GM21825 (cell line): Measurements from ENCODE around the gene ZNF598.

ENCODE experiments used
- ATAC-seq: cut with Tn5 transposase; IDR thresholded peaks from one replicate; pipeline ENCODE4 v1.9.1; 2021; ENCODE audit warnings: mild to moderate bottlenecking, moderate library complexity; ENCODE audit not compliant: unreplicated experiment

ZNF598 gene

DNA sequence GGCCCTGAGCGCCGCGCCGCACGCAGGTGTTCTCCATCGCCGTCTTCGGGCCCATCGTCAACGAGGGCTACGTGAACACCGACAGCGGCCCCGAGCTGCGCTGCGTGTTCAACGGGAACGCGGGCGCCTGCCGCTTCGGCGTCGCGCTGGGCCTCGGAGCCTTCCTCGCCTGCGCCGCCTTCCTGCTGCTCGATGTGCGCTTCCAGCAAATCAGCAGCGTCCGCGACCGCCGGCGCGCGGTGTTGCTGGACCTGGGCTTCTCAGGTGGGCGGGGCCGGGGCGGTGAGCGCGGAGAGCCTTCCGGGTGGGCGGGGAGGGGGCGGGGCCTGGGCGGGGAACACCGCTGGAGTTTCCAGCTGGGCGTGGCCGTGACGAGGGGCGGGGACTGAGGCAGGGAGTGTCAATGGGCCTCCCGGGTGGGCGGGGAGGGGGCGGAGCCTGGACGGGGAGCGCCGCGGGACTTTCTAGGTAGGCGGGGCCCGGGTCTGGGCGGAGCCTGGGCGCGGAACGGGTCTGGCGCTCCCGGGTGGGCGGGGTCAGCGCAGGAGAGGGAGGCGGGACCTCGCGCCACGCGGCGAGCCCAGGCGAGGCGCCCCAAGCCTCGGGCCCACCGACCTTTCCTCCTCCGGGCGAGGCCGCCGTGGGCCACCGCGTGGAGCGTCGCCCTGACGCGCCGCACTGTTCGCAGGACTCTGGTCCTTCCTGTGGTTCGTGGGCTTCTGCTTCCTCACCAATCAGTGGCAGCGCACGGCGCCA lies 17.5 kb downstream of the ZNF598 start:
- ATAC-seq: peak; percentile 40

DNA sequence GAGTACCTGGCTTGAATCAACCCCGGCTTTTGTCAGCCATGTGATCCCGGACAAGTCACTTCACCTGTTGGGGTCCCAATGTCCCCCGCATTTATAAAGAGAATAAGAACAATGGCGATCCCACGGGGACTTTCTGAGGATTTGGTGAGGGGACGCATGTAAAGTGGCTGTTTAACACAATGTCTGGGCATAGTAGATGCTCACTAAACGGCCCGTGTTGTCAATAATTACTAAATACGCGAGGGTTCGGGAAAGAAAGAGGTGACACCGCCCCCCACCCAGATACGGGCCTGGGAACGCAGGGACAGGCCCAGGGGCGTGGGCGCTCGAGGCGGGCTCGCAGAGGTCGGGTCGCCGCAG lies 18.1 kb downstream of the ZNF598 start:
- ATAC-seq: no peak

GRCh38 chr16:1991135-1991551 lies 18.5 kb downstream of the ZNF598 start:
- peak; percentile 27 for ATAC-seq

- no peak for ATAC-seq
Measured at GRCh38 chr16:1990351-1991134, 19.1 kb downstream of the ZNF598 start.

DNA sequence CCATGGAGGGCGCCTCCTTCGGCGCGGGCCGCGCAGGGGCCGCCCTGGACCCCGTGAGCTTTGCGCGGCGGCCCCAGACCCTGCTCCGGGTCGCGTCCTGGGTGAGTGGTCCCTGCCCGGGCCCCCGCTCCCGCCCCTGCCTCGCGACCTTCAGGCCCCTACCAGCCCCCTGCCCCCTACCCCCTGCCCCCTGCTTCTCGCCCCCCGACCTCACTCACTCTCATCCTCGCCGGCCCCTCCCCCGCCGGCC lies 19.6 kb downstream of the ZNF598 start:
- ATAC-seq: no peak

GRCh38 chr16:1989209-1990100 lies 20.2 kb downstream of the ZNF598 start, which contains the start of gene SYNGR3:
Gene SYNGR3 (plus strand): TSS chr16:1989970. CDS start chr16:1990103, 133 bp downstream.
- ATAC-seq: no peak

GRCh38 chr16:1987198-1987597 lies 22.4 kb downstream of the ZNF598 start:
- ATAC-seq: no peak

- ATAC-seq: no peak
Measured at GRCh38 chr16:1985466-1986150, 24.0 kb downstream of the ZNF598 start.

- no peak for ATAC-seq
Measured at GRCh38 chr16:1984347-1985225, 25.0 kb downstream of the ZNF598 start.

DNA sequence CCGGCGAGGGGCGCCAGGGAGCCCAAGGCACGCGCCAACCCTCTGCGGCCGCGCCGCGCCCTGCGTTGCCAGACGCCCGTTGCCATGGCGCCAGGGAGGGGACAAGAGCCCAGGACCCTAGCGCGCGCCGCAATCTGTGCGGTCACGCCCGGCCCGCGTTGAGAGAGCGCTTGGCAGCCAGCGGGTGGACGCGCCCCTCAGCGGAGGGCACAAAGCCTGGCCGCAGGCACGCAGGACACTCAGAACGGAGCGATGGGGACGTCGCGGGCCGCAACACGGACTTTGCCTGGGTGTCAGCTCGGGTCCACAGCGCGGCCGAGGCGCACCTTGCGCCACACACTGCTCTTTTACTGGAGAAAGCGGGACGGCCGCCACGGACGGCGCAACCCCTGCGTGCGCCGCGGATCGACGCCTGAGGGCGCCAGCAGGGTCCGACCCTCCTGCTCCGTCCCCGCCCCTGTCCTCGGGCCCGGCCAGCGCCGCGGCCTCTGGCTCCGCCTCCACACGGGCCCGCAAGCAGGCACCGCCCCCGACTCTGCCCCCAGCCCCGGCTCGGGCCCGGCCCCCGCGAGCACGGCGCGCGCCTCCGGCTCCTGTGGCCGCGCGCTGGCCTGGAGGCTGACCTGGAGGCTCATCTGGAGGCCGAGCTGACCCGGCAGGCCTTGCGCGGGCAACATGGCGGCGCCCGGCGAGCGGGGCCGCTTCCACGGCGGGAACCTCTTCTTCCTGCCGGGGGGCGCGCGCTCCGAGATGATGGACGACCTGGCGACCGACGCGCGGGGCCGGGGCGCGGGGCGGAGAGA lies 25.9 kb downstream of the ZNF598 start, which contains the start of gene GFER:
Gene GFER (plus strand): TSS at position 650 of the 803 bp plus-strand sequence. CDS start 26 bp downstream, at position 676.
- ATAC-seq: peak; percentile 63

- no peak for ATAC-seq
Measured at GRCh38 chr16:1982991-1983543, 26.6 kb downstream of the ZNF598 start.

DNA sequence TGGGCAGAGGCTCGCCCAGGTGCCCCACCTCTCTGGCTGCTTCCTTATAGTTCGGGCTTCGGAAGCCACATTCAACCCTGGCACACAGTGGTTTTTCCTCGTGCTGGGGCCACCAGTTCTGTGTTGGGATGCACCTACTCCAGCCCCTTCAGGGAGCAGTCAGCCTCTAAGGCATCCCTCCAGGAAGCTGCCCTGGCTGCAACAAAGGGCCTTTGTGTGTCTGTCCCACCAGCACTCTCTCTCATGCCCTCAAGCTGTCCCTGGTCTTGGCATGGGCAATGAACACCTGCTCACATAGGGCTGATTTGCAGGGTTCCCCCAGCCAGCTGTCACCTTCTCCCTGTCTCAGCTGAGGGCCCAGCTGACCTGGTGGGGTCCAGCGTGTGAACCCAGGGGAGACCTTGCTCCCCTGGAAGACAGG lies 27.6 kb downstream of the ZNF598 start:
- no peak for ATAC-seq

DNA sequence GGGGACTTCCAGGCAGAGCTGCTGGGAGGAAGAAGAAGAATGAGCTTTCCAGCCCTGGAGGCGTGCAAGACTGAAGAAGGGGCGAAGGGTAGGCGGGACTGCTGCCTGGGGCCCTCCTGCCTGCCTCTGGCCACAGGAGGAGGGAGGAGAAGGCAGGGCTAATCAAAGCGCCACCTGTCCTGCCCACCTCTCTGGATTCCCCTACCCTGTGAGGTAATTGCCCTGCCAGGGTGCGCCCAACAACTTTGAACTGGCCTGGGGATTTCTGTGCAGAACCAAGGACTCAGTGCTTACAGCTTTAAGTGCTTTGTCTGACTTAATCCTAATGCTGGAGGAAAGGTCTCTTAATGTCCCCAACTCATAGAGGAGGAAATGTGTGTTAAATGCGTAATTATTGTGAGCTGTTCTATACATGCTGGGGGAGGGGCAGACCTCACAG lies 28.2 kb downstream of the ZNF598 start, which contains the start of gene NOXO1:
Gene NOXO1 (minus strand): TSS at position 72 of the 439 bp plus-strand sequence. CDS start 290 bp downstream, outside the sequence.
- ATAC-seq: no peak

DNA sequence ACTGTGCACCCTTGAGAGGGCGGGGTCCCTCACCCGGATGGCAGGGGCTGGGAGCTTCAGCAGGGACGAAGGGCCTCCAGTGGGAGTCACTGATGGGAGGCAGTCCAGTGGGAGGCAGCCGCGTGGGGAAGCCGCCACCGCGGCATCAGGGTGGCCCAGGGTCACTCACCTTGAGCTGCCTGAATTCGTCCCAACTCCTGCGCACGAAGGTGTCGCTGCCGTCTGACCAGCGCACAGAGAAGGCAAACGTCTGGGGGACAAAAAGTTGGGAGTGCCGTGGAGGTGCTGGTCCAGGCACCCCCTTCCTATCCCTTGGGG lies 28.9 kb downstream of the ZNF598 start:
- ATAC-seq: no peak

GRCh38 chr16:1980030-1980769 lies 29.4 kb downstream of the ZNF598 start:
- no peak for ATAC-seq

DNA sequence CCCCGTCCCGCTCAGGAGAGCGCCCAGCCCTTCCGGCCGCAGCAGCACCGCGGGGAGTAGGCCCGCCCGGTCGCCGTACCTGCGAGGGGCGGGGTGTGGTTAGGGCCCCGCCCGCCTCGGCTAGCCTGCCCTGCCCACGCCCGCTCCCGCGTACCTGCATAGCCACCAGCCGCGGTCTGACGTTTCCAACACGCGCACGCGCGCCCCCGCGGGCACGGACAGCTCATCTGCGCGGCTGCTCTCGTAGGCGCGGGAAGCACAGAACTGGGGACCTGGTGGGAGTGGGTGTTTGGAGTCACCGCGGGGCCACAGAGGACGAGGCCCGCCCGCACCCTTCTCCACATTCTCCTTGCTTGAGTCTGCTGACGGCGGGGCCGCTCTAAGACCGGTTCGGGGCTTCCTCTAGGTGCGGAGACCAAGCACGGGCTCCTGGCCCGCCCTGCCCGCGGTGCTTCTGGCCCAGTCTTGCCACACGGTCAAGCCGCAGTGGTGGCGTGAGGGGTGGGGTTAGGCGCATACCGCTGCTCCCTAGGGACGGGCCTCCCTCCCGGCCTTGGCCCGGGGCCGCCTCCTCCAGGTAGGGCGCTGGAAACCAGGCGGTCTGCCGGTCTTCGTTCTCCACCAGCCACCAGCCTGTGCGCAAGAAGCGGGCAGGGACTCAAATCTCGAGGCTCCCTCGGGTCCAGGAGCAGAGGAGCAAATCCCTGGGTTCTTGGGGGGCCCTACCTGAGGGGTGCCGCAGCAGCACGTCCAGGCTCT lies 30.2 kb downstream of the ZNF598 start:
- no peak for ATAC-seq

DNA sequence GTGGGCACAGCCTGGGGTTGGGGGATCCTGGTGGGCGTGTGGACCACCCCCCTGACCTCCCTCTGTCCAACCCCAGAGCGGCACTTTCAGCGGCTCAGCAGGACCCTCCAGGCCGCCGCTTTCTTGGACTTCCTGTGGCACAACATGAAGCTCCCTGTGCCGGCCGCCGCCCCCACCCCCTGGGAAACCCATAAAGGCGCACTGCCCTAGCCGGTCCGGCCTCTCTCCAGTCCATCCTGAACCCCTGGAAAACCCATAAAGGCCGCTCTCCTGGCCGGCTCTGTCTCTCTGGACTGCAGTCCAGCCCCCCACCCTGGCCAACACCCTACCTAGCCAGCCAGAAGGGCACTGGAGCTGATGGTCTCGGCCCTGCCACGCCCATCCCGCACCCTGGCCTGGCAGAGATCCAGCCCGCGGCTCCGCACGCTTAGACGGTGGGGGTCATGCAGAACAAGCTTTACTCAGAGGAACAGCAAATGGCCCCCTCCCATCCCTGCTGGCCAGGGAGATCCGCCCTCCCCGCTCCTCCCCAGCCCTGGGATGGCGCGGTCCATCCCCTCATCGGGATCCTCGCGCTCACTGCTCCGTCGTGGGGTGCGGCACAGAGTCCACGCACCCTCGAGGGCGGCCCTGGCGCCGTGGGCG lies 31.0 kb downstream of the ZNF598 start:
- no peak for ATAC-seq
